Measurements from ENCODE around the gene WNT2B. TPM values are rescaled to one million over a fixed set of nuclear protein-coding genes. Genes with fewer than 3 reads are reported as not detected.

The WNT2B gene
- polyA plus RNA-seq, 1 of the 3 experiments (the other 2 are of a cell fraction), result 4.3 TPM

DNA sequence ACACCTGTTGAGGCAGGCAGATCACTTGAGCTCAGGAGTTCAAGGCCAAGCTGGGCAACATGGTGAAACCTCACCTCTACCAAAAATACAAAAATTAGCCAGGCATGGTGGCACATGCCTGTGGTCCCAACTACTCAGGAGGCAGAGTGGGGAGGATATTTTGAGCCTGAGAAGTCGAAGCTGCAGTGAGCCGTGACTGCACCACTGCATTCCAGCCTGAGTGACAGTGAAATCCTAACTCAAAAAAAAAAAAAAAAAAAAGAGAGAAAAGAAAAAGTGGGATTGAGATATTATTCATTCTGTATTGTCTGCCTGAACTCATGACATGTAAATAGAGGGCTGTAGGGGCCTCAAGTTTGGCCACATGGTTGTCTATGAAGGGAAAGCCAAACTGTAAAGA lies 37.3 kb downstream of the WNT2B start:
- Histone ChIP-seq H2AFZ (ENCODE audit: low read depth) (no peak overlapping the region), H3K4me1 (ENCODE audit: control insufficient read depth in 1 of 2, insufficient read depth in 2 of 2, low read depth in 1 of 2, low read length in 1 of 2) (peaks cover 0 to 10% of the 10 kb centered on the region in 2 experiments; a peak in 1 of 4 replicates), H3K27me3 (ENCODE audit: insufficient read depth) (no peaks in the 10 kb centered on the region), H3K9me3 (no peaks in the 10 kb centered on the region), H3K9ac (no peak overlapping the region), H3F3A (replicated peaks; ENCODE audit: insufficient read depth) (peaks cover 26% of the 10 kb centered on the region), H3K36me3 (replicated peaks in 1 of 2; ENCODE audit: control insufficient read depth in 1 of 2, insufficient read depth in 2 of 2, low read length in 1 of 2) (peaks cover 13 to 18% of the 10 kb centered on the region in 2 experiments), H4K20me1 (ENCODE audit: insufficient read depth) (no peaks in the 10 kb centered on the region), H3K79me2 (ENCODE audit: insufficient read depth) (no peaks in the 10 kb centered on the region), H3K27ac (ENCODE audit: low read depth in 2 of 2, low read length in 1 of 2) (peak overlapping the region in 1 of 2 experiments; percentile 98; a peak in 2 of 4 replicates), H3K4me2 (no peak overlapping the region), H3K4me3 (ENCODE audit: low read depth in 2 of 2, low read length in 1 of 2) (no peak overlapping the region), H3K9me2 (no peaks in the 10 kb centered on the region)
- WGBS (ENCODE audit: low lambda C conversion rate), result 82% methylated on average over 2 of the region's 2 CpGs
- CTCF ChIA-PET, result interaction anchor here (0.8 kb wide), 1 partner anchor 42 kb away, joined by 3 read pairs; no protein-coding TSS in a partner anchor
- TF ChIP-seq POLR2AphosphoS5 (IDR thresholded peaks at IDR 0.05; ENCODE audit: low read depth, low read length) (no peak), MXI1 (IDR thresholded peaks at IDR 0.05; ENCODE audit: low read depth, low read length) (no peak), CHD2 (IDR thresholded peaks at IDR 0.05; ENCODE audit: low read length, partially characterized antibody) (no peak), ELF1 (IDR thresholded peaks at IDR 0.05) (no peak), EP300 (IDR thresholded peaks at IDR 0.05; ENCODE audit: borderline replicate concordance in 1 of 2, low read depth in 1 of 2, low read length in 1 of 2) (no peak), FOSL2 (IDR thresholded peaks at IDR 0.05; ENCODE audit: borderline replicate concordance, low read depth) (no peak), RCOR1 (IDR thresholded peaks at IDR 0.05; ENCODE audit: low read length) (no peak), MEF2A (IDR thresholded peaks at IDR 0.05; ENCODE audit: borderline replicate concordance, low read depth) (no peak), NRF1 (IDR thresholded peaks at IDR 0.05; ENCODE audit: low read depth, low read length) (no peak), TCF12 (IDR thresholded peaks at IDR 0.05) (no peak), JUND (IDR thresholded peaks at IDR 0.05) (no peak), NFIC (IDR thresholded peaks at IDR 0.05; ENCODE audit: borderline replicate concordance) (no peak), TAF1 (IDR thresholded peaks at IDR 0.05; ENCODE audit: borderline replicate concordance, low read depth, low read length) (no peak)
- TF ChIP-seq, protein P1, sequence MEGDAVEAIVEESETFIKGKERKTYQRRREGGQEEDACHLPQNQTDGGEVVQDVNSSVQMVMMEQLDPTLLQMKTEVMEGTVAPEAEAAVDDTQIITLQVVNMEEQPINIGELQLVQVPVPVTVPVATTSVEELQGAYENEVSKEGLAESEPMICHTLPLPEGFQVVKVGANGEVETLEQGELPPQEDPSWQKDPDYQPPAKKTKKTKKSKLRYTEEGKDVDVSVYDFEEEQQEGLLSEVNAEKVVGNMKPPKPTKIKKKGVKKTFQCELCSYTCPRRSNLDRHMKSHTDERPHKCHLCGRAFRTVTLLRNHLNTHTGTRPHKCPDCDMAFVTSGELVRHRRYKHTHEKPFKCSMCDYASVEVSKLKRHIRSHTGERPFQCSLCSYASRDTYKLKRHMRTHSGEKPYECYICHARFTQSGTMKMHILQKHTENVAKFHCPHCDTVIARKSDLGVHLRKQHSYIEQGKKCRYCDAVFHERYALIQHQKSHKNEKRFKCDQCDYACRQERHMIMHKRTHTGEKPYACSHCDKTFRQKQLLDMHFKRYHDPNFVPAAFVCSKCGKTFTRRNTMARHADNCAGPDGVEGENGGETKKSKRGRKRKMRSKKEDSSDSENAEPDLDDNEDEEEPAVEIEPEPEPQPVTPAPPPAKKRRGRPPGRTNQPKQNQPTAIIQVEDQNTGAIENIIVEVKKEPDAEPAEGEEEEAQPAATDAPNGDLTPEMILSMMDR (IDR thresholded peaks at IDR 0.05), result no peak
- TF ChIP-seq, protein P2, sequence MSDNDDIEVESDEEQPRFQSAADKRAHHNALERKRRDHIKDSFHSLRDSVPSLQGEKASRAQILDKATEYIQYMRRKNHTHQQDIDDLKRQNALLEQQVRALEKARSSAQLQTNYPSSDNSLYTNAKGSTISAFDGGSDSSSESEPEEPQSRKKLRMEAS (IDR thresholded peaks at IDR 0.05; ENCODE audit: low read depth), result no peak
- TF ChIP-seq, protein P3, sequence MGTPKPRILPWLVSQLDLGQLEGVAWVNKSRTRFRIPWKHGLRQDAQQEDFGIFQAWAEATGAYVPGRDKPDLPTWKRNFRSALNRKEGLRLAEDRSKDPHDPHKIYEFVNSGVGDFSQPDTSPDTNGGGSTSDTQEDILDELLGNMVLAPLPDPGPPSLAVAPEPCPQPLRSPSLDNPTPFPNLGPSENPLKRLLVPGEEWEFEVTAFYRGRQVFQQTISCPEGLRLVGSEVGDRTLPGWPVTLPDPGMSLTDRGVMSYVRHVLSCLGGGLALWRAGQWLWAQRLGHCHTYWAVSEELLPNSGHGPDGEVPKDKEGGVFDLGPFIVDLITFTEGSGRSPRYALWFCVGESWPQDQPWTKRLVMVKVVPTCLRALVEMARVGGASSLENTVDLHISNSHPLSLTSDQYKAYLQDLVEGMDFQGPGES (IDR thresholded peaks at IDR 0.05; ENCODE audit: low read depth, low read length), result no peak
- TF ChIP-seq, protein P4, sequence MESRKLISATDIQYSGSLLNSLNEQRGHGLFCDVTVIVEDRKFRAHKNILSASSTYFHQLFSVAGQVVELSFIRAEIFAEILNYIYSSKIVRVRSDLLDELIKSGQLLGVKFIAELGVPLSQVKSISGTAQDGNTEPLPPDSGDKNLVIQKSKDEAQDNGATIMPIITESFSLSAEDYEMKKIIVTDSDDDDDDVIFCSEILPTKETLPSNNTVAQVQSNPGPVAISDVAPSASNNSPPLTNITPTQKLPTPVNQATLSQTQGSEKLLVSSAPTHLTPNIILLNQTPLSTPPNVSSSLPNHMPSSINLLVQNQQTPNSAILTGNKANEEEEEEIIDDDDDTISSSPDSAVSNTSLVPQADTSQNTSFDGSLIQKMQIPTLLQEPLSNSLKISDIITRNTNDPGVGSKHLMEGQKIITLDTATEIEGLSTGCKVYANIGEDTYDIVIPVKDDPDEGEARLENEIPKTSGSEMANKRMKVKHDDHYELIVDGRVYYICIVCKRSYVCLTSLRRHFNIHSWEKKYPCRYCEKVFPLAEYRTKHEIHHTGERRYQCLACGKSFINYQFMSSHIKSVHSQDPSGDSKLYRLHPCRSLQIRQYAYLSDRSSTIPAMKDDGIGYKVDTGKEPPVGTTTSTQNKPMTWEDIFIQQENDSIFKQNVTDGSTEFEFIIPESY (IDR thresholded peaks at IDR 0.05; ENCODE audit: borderline replicate concordance, low read depth), result no peak
- TF ChIP-seq, protein P5, sequence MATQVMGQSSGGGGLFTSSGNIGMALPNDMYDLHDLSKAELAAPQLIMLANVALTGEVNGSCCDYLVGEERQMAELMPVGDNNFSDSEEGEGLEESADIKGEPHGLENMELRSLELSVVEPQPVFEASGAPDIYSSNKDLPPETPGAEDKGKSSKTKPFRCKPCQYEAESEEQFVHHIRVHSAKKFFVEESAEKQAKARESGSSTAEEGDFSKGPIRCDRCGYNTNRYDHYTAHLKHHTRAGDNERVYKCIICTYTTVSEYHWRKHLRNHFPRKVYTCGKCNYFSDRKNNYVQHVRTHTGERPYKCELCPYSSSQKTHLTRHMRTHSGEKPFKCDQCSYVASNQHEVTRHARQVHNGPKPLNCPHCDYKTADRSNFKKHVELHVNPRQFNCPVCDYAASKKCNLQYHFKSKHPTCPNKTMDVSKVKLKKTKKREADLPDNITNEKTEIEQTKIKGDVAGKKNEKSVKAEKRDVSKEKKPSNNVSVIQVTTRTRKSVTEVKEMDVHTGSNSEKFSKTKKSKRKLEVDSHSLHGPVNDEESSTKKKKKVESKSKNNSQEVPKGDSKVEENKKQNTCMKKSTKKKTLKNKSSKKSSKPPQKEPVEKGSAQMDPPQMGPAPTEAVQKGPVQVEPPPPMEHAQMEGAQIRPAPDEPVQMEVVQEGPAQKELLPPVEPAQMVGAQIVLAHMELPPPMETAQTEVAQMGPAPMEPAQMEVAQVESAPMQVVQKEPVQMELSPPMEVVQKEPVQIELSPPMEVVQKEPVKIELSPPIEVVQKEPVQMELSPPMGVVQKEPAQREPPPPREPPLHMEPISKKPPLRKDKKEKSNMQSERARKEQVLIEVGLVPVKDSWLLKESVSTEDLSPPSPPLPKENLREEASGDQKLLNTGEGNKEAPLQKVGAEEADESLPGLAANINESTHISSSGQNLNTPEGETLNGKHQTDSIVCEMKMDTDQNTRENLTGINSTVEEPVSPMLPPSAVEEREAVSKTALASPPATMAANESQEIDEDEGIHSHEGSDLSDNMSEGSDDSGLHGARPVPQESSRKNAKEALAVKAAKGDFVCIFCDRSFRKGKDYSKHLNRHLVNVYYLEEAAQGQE (IDR thresholded peaks at IDR 0.05; ENCODE audit: low read depth, low read length), result no peak
- DNase-seq, result no peak
- POLR2A ChIA-PET, result no interaction called here
